ENCODE data around the gene HSPBP1.
A peak's percentile ranks its signal among the peaks of the same experiment; 100 is the strongest.
"Not testable (repeated sequence)": the region's sequence is repeated elsewhere in the genome, so short reads cannot be mapped to it uniquely, and the experiment has no call there.

Gene HSPBP1, protein sequence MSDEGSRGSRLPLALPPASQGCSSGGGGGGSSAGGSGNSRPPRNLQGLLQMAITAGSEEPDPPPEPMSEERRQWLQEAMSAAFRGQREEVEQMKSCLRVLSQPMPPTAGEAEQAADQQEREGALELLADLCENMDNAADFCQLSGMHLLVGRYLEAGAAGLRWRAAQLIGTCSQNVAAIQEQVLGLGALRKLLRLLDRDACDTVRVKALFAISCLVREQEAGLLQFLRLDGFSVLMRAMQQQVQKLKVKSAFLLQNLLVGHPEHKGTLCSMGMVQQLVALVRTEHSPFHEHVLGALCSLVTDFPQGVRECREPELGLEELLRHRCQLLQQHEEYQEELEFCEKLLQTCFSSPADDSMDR

DNA sequence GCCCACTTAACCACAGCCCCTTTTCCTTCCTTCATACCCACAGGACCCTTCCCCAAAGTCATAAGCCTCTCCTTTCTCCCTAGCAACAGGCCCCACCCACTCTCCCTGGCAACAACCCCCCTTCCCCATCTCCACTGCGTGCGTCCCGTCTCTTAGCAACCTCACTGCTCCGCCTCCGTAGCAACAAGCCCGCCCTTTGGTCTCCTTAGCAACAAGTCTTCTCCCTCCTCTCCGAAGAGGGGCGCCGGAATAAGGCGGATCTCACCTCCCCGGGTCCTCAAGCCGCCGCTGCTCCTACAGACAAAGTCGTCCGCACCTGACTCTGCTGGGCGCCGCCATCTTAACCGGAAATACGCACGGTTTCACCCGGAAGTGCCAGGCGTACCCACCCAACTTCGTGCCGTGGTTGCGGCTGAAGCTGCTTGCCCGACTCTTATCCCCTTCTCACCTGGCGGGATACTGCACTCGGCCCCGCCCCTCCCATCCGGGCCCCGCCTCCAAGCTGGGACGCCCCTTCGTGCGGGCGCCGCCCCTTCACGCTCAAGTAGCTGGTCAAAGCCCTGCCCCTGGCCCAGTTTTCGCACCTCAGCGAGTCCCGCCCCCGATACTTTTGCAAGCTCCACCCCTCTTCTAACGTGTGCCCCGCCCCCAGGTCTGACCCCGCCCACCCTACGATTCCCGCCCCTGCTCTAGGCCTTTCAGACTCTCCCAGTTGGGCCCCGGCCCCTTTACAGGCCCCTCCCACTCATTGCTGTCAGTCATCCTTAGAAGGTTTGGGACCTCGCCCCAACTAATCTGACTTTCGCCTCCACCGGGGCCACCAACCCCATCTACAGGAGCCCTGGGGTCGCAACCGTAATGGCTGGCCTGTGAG is at the start of gene HSPBP1:
HSPBP1 (minus strand) TSS at position 341 of the 874 bp plus-strand sequence. CDS start 502 bp downstream, outside the sequence.
- Histone ChIP-seq H3K9ac (ENCODE audit: low read length) (peak within 1 kb of the TSS; percentile 87), H2AFZ (ENCODE audit: low read length) (peak within 1 kb of the TSS; percentile 88), H3K4me1 (ENCODE audit: low read length) (peaks cover 50% of the 10 kb centered on the region), H3K36me3 (replicated peaks; ENCODE audit: insufficient read depth, low read length) (no peaks in the 10 kb centered on the region), H3K4me3 (ENCODE audit: low read length) (peak within 1 kb of the TSS; percentile 100), H3F3A (ENCODE audit: insufficient read depth, low read length) (peaks cover 34% of the 10 kb centered on the region), H3K27ac (ENCODE audit: low read length) (peak within 1 kb of the TSS; percentile 89), H3K79me2 (ENCODE audit: low read length) (peaks cover 28% of the 10 kb centered on the region), H4K20me1 (ENCODE audit: insufficient read depth, low read length) (no peaks in the 10 kb centered on the region), H3K4me2 (ENCODE audit: low read depth, low read length) (peak within 1 kb of the TSS; percentile 97), H3K9me2 (replicated peaks; ENCODE audit: insufficient read depth, low read length) (no peaks in the 10 kb centered on the region), H3K9me3 (replicated peaks; ENCODE audit: insufficient read depth, low read length) (no peaks in the 10 kb centered on the region), H3K27me3 (replicated peaks; ENCODE audit: insufficient read depth, low read length) (no peaks in the 10 kb centered on the region)
- TF ChIP-seq, protein P1, sequence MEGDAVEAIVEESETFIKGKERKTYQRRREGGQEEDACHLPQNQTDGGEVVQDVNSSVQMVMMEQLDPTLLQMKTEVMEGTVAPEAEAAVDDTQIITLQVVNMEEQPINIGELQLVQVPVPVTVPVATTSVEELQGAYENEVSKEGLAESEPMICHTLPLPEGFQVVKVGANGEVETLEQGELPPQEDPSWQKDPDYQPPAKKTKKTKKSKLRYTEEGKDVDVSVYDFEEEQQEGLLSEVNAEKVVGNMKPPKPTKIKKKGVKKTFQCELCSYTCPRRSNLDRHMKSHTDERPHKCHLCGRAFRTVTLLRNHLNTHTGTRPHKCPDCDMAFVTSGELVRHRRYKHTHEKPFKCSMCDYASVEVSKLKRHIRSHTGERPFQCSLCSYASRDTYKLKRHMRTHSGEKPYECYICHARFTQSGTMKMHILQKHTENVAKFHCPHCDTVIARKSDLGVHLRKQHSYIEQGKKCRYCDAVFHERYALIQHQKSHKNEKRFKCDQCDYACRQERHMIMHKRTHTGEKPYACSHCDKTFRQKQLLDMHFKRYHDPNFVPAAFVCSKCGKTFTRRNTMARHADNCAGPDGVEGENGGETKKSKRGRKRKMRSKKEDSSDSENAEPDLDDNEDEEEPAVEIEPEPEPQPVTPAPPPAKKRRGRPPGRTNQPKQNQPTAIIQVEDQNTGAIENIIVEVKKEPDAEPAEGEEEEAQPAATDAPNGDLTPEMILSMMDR (IDR thresholded peaks at IDR 0.05; ENCODE audit: low read length) = no peak
- TF ChIP-seq EZH2phosphoT487 (IDR thresholded peaks at IDR 0.05; ENCODE audit: low read length) = no peak
- no peak for TF ChIP-seq EZH2 (optimal IDR thresholded peaks at IDR 0.05; ENCODE audit: low read depth, low read length)
- DNase-seq = peak; percentile 98

DNA sequence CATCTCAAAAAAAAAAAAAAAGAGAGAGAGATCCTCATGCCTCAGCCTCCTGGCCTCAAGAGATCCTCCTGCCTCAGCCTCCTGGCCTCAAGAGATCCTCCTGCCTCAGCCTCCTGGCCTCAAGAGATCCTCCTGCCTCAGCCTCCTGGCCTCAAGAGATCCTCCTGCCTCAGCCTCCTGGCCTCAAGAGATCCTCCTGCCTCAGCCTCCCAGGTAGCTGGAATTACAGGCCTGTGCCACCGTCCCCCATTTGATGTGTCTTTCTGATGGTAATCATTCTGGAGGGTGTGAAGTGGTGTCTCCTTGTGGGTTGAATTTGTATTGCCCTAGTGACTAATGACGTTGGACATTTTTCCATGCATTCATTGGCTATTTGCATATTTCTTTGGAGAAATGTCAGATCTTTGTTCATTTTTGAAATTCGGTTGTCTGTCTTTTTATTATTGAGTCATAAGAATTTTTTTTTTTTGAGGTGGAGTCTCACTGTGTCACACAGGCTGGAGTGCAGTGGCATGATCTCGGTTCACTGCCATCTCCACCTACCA is 48.9 kb upstream of the HSPBP1 start:
- H3K36me3 ChIP-seq (replicated peaks; ENCODE audit: insufficient read depth, low read length); H3K9me2 ChIP-seq (replicated peaks; ENCODE audit: insufficient read depth, low read length); H3K27me3 ChIP-seq (replicated peaks; ENCODE audit: insufficient read depth, low read length); H3K4me1 ChIP-seq (ENCODE audit: low read length); H3K4me3 ChIP-seq (ENCODE audit: low read length); H3F3A ChIP-seq (ENCODE audit: insufficient read depth, low read length); H4K20me1 ChIP-seq (ENCODE audit: insufficient read depth, low read length); H3K79me2 ChIP-seq (ENCODE audit: low read length); H3K27ac ChIP-seq (ENCODE audit: low read length); H2AFZ ChIP-seq (ENCODE audit: low read length); DNase-seq; H3K4me2 ChIP-seq (ENCODE audit: low read depth, low read length); H3K9ac ChIP-seq (ENCODE audit: low read length); H3K9me3 ChIP-seq (replicated peaks; ENCODE audit: insufficient read depth, low read length): not testable (repeated sequence)

DNA sequence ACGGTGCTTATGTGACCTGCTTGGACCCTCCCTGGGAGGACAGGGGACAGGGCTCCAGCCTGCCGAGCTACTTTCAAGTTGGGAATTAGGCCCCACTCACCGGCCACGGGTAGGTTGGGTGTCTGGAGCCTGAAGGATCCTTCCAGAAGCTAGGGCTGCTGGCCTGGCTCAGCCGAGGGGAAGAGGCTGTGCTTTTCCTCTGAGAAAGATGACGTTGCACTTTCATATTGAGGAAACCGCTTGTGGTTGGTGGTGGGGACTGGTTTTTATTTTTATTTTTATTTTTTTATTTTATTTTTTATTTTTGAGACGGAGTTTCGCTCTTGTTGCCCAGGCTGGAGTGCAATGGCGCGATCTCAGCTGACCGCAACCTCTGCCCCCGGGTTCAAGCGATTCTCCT is 45.3 kb upstream of the HSPBP1 start, which contains the start of gene TMEM150B:
TMEM150B (minus strand) TSS at position 170 of the 400 bp plus-strand sequence. CDS start 4,305 bp downstream, outside the sequence.
- no peak within 1 kb of the TSS for H3K9ac ChIP-seq (ENCODE audit: low read length)
- no peak for TF ChIP-seq EZH2phosphoT487 (IDR thresholded peaks at IDR 0.05; ENCODE audit: low read length)
- TF ChIP-seq, protein P1 (IDR thresholded peaks at IDR 0.05; ENCODE audit: low read length) = no peak
- TF ChIP-seq EZH2 (optimal IDR thresholded peaks at IDR 0.05; ENCODE audit: low read depth, low read length) = no peak

More for the DNA sequence above, 45.3 kb upstream of the HSPBP1 start, which contains the start of gene TMEM150B:
- H2AFZ ChIP-seq (ENCODE audit: low read length) = peak within 1 kb of the TSS; percentile 47
- H3K27ac ChIP-seq (ENCODE audit: low read length) = no peak within 1 kb of the TSS
- no peaks in the 10 kb centered on the region for H3K79me2 ChIP-seq (ENCODE audit: low read length)
- no peaks in the 10 kb centered on the region for H3K9me2 ChIP-seq (replicated peaks; ENCODE audit: insufficient read depth, low read length)
- DNase-seq = peak; percentile 51
- no peaks in the 10 kb centered on the region for H3K27me3 ChIP-seq (replicated peaks; ENCODE audit: insufficient read depth, low read length)
- H3K4me1 ChIP-seq (ENCODE audit: low read length) = no peaks in the 10 kb centered on the region
- no peaks in the 10 kb centered on the region for H3K36me3 ChIP-seq (replicated peaks; ENCODE audit: insufficient read depth, low read length)
- no peaks in the 10 kb centered on the region for H4K20me1 ChIP-seq (ENCODE audit: insufficient read depth, low read length)
- peak within 1 kb of the TSS; percentile 53; the same call in 1 of the 2 replicates for H3K4me2 ChIP-seq (ENCODE audit: low read depth, low read length)
- no peaks in the 10 kb centered on the region for H3K9me3 ChIP-seq (replicated peaks; ENCODE audit: insufficient read depth, low read length)
- H3F3A ChIP-seq (ENCODE audit: insufficient read depth, low read length) = no peaks in the 10 kb centered on the region
- peak within 1 kb of the TSS; percentile 20; the same call in 1 of the 2 replicates for H3K4me3 ChIP-seq (ENCODE audit: low read length)

All from MM.1S (cell line).